ENCODE results near the gene MST1R. TPM values are rescaled to one million over a fixed set of nuclear protein-coding genes. Genes with fewer than 3 reads are reported as not detected.

The MST1R gene
- total RNA-seq, 1 experiment from 2014 or later = 0.21 TPM

GRCh38 chr3:49877716-49878115, 26.0 kb downstream of the MST1R start:
- no peak for DNase-seq (ENCODE audit: low spot score)

DNA sequence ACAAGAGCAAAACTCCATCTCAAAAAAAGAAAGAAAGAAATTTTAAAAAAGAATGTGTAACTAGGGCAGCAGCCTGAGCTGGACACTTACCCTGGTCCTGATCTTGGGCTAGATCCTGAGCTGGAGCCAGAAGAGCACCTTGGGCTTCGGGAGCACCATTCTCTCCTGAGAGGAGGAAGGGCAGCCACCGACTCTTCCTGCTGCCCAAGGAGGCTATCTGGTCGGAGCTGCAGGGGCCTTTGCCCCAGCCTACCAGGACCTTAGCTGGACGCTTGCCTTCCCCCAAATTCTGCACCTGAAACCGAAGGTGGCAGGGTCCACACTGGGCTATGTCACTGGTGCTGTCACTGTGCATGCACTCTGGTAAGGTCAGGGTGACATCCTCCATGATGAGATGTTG, 27.1 kb downstream of the MST1R start:
- no peak for DNase-seq (ENCODE audit: low spot score)

GRCh38 chr3:49873623-49874022, 30.1 kb downstream of the MST1R start:
- no peak for DNase-seq (ENCODE audit: low spot score)

DNA sequence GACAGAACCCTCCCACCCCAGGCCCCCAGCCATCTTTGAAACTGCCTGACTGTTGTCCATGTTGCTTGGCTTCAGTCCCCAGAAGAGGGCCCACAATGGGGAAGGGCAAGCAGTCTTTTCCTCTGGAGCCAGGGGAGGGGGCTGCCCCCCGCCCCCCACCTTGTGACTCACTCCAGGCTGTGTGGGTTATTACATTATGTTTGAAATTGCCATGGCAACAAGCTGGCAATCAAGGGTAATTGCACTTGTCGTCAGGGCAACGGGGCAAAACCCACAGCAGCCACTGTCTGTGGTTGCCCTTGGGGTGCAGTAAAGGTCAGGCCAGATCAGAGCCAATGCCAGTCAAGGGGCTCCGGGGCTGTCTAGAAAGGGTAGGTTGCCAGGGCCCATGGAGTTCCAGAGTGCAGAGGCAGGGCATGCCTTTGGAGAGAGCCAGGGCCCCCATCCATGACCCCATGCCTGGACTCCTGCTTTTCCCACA, 30.8 kb downstream of the MST1R start:
- no peak for DNase-seq (ENCODE audit: low spot score)

- DNase-seq (ENCODE audit: low spot score) = no peak
Measured at GRCh38 chr3:49871531-49872153, 32.0 kb downstream of the MST1R start.

GRCh38 chr3:49869525-49870126, 34.0 kb downstream of the MST1R start, which contains the start of gene CAMKV:
CAMKV (minus strand) TSS chr3:49869906; CDS start chr3:49862388, 7,518 bp downstream.
- DNase-seq (ENCODE audit: low spot score) = no peak

DNA sequence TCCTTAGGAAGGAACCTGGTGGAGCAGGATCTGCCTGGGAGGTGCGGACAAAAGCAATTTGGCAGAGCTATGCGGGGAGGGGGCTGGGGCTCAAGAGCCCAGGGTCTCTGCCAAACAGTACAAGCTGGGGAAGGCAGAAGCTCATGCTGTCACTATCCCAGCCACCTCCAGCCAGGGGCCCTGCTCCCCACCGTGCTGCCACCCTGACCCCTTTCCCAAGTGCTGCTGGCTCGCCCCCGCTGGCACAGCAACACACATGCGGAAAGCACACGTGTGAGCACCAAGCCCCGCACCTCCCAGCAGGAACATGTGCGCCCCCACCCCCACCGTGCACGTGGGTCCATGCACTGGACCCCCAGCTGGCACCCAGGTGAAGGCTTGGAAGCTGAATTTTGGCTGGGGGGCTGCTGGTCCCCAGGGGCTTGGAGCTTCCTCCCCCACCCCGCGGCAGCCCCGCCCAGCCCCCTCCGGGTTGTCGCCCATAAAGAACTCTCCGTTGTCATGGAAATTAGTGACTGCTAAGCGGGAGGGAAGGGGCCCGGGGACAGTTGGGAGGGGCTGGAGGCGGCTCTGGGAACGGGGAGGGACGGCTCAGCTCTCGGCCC, 34.7 kb downstream of the MST1R start:
- no peak for DNase-seq (ENCODE audit: low spot score)

DNA sequence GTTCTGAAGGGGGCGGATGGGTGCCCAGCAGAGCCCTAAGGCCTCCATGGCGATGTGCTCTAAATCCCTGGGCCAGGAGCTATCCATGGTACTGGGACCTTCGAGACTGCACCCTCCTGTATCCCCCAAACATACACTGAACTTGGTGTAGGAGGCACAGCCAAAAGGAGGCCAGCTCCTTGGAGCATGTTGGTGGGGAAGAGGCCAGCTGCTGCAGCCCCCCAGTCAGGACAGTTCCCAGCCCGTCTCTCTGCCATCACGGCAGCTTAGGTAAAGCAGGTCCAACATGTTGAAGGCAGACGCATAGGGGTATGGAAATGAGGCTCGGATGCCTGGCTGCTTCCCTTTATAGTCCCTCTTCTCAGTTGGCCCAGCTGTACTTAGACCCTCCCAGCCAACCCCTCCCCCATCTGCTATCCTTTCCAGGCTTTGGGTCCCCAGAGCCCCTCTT, 35.8 kb downstream of the MST1R start:
- DNase-seq (ENCODE audit: low spot score) = no peak

- no peak for DNase-seq (ENCODE audit: low spot score)
Measured at GRCh38 chr3:49867400-49867799, 36.3 kb downstream of the MST1R start.

DNA sequence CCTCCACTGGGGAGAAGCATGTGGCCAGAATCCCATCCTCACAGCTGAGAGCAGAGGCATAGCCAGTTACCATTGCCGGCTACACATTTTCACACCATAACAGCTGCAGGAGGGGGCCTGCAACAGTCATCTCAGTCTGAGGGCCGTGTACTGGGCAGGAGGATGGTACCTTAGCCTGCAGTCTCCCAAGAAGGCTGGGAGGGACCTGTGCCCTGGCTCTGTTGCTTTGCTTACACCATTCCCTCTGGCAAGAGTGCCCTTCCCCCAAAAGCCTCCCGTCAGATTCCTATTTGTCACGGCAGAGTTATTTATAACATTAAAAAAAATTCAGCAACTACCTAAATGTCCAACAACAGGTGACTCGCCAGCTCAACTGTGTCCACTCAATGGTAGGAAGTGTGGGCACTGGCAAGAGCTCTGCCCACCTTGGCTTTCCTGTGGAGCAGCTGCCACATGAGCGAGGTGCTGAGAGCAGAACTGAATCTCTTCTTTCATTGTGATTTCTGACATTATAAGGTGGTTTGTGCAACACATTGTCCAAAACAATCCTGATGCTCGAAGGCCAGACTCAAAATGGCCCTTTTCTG, 38.4 kb downstream of the MST1R start:
- no peak for DNase-seq (ENCODE audit: low spot score)

DNA sequence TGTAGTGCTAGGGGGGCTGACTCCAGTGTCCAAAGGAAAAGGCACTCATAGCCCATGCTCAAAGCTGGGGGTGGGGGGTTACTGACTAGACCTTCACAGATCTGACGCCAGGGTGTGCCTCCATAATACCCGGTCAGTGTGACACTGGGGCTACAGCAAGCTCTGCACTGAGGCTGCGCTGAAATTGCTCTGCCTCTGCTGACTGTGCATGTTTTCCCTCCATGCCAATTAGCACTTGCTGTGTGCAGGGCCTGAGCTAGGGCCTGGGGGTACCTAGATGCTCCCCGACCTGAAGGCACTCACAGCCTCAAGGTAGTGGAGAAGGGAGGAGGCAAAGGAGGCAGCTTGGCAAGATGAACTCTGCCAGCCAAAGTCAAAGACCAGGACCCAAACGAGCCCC, 39.2 kb downstream of the MST1R start:
- no peak for DNase-seq (ENCODE audit: low spot score)

DNA sequence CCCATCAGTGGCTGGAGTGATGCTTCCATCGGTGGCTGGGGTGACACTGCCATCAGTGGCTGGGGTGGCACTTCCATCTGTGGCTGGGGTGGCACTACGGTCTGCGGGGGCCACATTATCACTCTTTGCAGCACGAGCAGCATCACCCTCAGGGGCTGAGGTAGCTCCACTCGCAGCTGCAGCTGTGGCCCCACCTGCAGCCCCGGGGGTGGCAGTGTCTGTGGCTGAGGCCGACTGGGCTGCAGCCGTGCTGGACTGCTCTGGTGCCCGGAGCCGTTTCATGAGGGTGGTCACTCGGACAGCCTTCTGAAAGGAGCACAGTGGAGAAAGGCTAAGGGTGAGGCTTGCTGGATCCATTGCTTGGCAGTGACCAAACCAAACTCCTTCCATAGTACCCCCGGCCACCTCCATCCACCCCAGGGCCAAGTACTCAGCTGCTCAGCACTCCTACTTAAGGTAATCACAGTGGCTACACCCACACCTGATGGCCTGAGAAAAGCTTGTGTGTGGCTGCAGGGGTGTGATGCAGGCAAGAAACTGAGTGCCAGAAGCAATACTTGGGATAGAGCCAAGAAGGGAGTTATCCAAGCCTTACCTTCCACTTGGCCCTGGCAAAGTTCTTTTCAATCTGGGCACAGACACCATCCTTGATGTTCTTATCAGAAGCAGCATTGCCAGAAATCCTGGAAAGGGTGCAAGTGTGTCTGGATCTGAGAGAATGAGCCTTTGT, 43.9 kb downstream of the MST1R start:
- no peak for DNase-seq (ENCODE audit: low spot score)

- DNase-seq (ENCODE audit: low spot score) = peak; percentile 73
Measured at GRCh38 chr3:49856181-49857005, 47.3 kb downstream of the MST1R start, which contains the start of gene TRAIP. TRAIP (minus strand) TSS chr3:49856564; CDS start chr3:49856453, 111 bp downstream.

GRCh38 chr3:49855662-49856061, 48.0 kb downstream of the MST1R start:
- DNase-seq (ENCODE audit: low spot score) = no peak

DNA sequence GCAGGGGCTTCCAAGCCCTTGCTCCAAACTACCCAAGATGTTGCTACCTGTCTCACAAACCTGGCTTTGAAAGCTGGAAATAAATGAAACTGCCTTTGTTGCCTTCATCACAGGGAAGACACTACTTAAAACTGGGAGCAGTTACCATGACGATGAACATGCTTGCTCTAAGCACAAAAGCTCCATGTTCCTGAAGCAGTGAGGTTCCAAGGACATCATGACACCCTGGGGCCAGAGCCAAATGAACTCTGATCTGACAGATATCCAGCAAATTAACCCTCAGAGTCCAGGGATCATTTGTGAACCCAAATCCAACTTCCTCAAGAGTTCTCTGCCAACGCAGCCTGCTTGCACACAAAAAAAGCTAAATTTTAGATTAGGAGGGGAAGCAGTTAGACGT, 58.0 kb downstream of the MST1R start:
- DNase-seq (ENCODE audit: low spot score) = no peak

DNA sequence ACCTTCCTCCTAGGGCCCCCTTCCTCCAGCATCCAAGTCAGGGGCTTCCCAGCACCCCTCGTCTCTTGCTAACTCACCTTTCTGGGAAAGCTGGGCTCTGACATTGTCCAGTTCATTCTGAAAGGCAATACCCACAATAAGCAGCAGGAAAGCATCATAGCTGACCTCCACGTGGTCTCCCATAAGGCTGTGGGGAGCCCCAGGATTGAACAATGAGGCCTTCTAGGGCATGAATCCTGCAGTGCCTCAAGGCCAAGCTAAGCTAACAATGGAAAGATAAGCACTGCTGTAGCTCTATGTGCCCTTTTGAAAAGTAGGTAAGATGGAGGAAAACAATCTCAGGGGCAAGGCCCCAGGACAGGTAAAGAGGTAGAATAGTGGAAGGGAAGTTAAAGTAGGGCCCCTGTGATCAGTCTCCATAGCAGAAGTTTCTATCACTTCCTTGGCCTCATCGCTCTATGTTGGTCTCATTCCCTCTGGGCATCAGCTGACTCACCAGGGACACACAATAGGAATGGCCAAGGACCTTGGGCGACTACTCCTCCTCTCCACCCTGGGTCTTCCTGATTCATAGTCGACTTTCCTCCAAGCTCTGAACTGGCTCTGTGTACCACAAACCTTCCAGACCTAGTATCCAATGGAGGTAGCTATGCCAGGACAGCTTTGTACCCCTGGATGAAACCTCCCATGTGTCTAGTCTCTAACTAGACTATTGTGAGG, 59.0 kb downstream of the MST1R start:
- no peak for DNase-seq (ENCODE audit: low spot score)

GRCh38 chr3:49842843-49843517, 60.7 kb downstream of the MST1R start:
- no peak for DNase-seq (ENCODE audit: low spot score)

GRCh38 chr3:49841806-49842205, 61.9 kb downstream of the MST1R start:
- DNase-seq (ENCODE audit: low spot score) = no peak

DNA sequence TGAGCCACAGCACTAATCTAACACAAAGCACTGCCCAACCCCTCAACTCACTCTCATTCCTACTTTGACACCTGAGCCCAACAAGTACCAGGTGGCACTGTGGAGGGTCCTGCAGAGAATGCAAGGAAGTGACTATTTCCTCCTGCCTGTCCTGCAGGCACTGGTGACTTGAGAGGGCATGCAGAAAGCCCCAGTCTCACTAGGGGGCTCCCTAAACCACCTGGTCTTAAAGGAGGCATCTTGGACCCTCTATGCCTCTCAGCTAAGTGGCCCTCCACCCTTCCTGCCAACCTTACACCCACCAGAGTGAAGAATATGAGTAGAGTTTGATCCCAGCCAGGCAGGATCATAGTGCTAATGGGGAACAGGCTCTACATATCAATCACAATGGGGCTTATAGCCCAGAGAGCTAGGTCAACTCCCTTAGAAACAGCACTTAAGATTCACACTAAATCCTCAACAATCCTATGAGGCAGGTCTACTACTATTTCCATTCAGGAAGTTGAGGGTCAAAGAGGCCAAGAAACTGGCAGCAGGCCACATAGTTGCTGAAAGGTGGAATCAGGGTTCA, 62.5 kb downstream of the MST1R start:
- DNase-seq (ENCODE audit: low spot score) = no peak
